LoVo (cell line): ENCODE results near the gene RBBP7.
A peak's percentile ranks its signal among the peaks of the same experiment; 100 is the strongest.

Experiments used
- DNase-seq: peaks from one replicate; pipeline ENCODE4 v3.0.0-alpha.2; 2016; ENCODE audit warnings: low spot score

The RBBP7 gene

DNA sequence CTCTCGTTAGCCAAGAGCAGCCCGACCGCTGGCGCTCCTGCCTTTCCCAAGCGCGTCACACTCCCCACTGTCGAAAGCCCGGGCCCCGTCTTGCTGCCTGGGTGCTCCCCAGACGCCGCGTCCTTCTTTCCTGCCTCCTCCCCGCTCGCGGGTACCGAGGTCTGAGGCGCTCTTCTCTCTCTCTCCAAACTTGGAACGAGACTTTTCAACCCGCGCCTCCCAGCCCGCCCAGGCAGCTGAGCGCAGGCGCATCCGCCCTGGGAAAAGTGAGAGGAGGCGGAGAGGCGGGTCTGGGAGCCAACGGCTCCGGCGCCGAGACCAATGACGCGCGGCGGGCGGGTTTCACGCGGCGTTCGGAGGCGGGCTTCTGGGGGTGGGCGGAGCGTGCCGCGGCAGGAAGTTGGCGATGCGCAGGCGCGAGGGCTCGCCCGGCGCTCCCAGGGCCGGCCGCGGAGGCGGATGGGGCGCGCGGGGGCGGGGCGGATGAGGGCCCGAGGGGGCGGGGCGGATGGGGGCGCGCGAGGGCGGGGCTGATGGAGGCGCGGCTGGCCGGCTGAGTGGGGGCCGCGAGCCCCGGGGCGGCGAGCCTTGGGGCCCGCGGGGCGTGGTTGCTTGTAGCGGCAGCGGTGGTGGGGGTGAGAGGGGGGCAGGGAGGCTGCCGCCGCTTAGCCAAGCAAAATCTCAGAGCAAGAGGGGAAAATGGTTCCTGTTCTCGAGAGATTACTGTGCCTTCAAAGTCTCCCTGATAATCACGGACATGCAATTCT, at the start of gene RBBP7:
TSS of gene RBBP7 (minus strand) at position 268 of the 767 bp plus-strand sequence. CDS start 309 bp downstream, outside the sequence.
- DNase-seq, result peak; percentile 89

DNA sequence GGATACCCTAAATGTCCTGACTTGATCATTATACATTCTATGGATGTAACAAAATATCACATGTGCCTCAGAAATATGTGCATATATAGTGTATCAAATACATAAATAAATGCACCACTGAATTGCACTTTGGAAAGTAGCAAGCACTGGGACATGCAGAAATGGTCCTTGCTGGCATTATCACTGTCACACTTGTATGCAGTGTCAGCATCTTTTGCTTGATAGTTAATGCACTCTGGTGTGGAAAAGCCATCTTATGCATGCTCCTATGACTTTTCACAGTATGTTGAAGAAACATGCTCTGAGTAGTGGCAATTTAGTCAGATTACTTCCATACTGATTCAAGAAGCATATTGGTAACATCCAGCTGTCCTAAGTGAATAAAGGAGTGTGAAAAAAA, 48.8 kb upstream of the RBBP7 start:
- DNase-seq, result no peak

DNA sequence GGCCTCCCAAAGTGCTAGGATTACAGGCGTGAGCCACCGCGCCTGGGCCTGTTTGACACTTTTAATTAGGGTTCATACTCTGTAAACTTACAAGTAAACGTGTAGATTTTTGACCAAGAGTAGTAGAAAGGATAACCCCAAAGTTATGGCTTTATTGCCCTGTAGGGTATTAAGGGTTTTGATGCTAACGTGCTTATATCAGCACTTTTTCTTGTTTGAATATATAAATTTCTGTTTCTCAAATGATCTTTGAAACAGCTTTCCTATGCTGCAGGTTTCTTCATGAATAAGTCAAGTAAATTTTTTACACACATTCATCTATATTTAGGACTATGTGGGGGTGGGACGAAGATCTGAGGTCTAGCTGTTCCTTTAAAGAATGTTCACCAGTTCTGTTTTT, 47.0 kb upstream of the RBBP7 start:
- no peak for DNase-seq

DNA sequence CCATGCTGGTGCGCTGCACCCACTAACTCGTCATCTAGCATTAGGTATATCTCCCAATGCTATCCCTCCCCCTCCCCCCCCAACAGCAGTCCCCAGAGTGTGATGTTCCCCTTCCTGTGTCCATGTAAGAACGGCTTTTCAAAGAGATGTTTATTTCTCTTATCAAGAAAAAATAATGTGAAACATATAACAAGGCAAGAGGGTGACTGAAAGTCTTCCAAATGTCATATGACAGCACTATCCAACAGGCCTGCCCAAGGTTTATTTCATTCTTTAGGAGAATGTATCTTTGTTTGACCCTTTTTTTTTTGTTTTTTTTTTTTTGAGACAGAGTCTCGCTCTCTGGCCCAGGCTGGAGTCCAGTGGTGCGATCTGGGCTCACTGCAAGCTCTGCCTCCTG, 46.4 kb upstream of the RBBP7 start:
- no peak for DNase-seq

DNA sequence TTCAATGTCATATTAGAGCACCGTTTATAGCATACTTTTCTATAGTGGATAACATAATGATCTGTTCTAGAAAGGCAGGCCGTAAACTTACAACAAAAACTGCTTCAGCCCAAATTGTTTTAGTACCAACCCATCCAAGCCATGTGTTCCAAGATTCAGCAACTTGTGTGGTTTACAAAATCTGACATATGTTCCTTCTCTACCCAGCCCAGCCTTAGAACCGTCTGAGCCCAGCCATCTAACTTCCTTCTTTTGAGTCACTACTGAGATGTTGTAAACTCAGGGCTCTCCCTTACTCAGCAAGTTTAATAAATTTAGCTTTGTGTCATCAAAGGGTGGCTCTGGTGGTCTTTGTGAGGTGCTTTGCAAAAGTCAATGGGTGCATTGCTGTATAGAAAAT, 43.9 kb upstream of the RBBP7 start:
- DNase-seq, result no peak

DNA sequence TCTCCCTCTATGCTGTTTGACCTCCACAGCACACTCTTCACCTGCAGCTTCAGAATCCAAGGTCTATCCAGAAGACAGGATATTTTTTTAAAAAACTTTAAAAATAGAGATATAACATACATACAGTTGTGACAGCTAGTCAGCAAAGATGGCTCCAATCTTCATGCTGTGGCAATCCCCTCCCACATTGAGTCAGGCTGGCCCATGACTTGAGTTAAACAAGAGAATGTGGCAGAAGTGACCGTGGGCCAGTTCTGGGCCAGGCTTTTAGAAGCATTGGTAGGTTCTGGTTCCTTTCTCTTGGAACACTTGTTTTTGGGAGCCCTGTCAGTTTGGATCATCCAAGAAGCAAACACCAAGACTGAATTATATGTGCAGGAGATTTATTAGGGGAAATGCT, 40.2 kb upstream of the RBBP7 start:
- no peak for DNase-seq

DNA sequence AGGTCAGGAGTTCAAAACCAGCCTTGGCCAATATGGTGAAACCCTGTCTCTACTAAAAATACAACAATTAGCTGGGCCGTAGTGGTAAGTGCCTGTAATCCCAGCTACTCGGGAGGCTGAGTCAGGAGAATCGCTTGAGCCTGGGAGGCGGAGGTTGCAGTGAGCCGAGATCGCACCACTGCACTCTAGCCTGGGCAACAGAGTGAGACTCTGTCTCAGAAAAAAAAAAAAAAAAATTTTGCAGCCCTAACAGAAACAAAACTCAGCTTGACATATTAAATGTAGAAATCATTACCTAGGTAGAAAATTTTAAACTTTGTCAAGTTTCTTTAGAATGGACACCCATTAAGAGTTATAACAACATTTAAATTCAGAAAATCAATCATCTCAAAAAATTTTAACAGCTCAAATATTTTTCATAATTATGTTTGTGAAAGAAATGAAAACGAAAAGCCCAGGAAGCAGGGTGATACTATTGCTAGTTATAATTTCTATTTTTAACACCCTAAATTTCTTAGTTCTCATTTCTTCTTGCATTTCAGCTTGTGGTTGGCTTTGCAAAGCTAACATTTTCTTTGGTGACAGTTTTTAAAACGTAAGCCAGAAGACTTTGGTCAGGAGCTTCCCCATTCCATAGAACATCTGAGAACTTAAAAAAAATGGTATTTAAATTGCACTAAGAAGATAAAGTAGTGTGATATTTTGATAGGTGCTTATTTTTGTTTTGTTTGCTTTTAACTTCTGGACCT, 33.3 kb upstream of the RBBP7 start:
- DNase-seq, result no peak

DNA sequence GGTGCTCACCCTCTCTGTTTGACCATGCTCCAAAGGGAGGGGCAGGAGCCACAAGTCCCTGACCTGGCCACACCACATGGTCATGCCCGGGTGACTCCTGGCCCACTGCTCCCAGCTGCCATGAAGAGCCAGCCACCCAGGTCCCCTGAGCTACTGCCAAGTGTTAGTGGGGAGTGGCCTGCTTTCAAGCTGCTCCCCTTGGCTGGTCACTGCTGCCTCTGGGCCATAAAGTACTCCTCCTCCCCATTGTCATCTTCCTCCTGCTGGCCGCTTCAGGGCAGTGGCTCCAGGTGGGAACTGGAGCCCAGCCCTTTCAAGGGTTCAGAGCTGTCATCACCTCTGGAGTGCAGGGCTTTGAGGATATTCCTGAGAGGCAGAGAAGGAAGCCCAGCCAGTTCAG, 27.3 kb upstream of the RBBP7 start:
- no peak for DNase-seq

DNA sequence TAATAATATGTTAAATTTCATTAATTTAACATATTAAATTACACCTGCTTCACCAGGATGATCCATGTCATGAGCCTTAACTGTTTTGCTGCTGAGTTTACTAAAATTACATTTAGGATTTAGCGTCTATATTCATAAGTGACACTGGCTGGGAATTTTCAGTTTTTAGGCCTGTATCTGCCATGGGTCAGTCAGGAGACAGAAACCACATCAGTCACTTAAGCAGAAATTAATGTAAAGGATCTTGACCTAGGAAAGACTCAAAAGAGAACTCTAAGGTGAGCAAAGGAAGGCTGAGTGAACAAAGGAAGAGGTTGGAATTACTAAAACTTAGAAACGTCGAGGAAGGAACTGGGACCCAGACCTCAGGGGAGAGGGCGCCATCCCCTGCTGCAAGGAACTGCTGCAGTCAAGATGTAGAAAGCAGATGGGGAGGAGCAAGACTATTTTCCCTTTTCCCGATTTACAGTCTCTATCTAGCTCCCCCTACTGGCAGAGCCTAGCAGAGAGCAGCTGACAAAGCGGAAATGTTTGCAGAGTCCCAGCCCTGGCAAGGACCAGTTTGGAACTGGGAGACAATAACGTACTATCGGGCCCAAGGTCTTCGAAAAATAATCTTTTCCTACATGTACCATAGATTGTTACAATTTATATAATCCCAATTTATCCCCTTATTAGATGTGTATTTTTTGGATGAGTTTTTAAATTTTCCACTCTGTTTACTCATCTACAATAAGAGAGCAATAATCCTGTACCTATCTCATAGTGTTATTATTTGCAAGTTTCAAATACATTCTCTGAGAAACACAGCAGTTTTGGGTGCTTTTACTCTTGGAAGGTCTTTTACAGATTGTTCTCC, 22.6 kb upstream of the RBBP7 start:
- DNase-seq, result peak; percentile 67

DNA sequence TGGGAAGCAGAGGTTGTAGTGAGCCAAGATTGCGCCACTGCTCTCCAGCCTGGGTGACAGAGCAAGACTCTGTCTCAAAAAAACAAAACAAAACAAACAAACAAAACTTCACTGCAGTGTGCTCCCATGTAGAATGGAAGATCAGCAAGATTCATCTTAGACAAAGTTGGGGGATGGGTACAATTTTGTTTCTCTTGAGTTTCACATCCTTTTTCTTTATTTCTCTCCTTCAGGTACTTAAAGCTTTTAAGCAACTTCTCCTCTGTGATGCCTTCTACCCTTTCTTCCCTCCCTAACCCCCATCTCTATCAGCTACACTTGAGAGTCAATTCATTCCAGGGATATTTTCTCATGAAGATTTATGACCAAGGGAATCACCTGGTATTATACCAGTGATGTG, 15.5 kb upstream of the RBBP7 start:
- no peak for DNase-seq

DNA sequence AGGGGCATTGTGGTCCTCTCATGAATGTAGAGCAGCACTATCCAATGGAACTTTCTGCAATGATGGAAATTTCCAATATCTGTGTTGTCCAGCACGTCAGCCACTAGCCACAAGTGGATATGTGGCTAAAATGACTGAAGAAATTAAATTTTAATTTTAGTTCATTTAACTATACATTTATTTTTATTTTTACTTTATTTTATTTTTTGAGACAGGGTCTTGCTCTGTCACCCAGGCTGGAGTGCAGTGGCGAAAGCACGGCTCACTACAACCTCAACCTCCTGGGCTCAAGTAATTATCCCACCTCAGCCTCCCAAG, 13.3 kb upstream of the RBBP7 start:
- DNase-seq, result no peak

DNA sequence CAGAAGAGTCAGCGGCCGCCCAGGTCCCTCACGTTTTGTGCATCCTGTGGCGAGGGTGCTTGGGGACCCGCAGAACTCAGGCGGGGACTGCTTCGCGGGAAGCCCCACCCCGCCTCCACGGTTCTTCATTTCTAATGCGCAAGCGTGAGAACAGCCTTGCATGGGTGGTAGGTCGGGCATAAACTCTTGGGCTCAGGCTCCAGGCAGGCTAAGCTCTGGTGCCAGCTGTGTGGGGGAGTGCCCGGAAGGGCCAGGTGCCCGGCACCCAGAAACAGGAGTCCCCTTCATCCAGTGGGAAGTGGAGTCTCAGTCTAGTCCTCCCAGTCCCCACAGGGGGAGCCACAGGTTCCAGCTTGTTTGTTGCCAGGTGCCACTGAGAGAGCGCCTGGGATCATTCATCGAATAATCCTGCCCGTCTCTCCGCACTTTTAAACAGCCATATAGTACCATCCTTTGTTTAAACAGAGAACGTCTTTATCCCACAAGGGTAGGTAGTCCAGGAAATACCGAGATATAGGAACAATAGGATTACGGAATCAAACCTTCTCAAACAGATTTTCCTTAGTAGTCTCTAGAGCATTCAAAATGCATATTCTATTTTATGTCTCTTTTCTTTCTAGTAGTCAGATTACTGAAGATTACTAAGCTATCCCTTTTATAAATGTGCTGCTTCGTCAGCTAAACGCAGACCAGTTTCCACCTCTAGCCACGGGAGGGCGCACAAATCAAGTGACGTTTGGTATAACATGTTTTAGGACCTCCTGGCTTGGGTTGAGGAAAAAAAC, 12.7 kb upstream of the RBBP7 start:
- peak; percentile 63 for DNase-seq

DNA sequence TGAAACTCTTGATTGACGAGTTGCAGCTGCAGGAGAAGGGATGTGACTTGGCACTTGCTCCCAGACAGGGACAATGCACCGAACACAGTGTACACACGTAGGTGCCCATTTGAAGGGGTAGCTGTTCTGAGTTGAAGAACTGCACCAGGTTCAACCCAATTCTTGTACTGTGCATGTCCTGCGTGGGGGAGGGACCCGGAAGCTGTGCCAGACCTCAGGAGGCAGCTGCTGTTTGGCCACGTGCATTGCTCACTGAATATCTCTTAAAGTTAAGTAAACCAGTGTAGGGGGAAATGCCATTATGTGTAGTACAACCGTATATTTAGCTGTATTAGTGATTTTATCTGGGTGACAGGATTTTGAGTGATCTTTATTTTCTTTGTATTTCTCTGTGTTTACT, 12.0 kb upstream of the RBBP7 start:
- peak; percentile 1 for DNase-seq

DNA sequence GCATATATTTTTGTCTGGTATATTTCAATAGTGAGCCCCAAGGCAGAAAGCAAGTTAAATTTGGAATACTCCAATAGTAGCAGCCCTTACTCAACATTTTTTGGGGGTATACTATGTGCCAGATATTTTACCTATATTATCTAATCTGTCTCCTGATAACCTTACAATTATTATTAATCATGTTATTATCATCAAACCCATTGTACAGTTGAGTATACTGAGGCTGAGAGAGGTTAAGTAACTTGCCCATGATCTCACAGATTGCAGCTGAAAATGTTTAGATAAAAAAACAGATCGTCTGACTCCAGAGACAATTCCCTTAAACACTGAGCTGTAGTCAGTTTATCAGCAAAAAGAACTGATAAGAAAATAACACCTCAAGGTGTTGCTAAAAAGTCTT, 6.5 kb upstream of the RBBP7 start:
- no peak for DNase-seq

DNA sequence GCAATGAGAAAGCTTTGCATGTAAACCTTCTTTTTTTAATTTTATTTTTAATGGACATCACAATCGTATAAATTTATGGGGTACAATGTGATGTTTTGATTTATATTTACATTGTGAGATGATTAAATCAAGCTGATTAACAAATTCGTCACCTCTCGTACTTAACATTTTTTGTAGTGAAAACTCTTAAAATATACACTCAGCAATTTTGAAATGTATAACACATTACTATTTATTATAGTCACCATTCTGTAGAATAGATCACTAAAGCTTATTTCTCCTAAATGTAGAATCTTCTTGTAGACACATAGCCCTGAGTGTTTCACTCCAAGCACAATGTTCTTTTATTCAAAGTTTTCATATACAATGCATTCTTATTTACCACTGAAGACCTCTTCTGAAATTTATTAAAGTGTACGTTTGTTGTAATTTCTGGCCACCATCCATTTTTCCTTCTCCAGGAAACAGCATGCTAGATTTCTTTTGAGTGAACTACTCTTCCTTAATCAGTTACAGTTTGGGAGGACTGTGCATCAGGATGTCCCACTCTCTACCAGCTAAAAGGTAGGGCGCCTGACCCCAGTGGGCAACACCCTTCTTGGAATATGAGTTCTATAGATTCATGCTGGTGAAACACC, 4.4 kb upstream of the RBBP7 start:
- DNase-seq, result no peak

DNA sequence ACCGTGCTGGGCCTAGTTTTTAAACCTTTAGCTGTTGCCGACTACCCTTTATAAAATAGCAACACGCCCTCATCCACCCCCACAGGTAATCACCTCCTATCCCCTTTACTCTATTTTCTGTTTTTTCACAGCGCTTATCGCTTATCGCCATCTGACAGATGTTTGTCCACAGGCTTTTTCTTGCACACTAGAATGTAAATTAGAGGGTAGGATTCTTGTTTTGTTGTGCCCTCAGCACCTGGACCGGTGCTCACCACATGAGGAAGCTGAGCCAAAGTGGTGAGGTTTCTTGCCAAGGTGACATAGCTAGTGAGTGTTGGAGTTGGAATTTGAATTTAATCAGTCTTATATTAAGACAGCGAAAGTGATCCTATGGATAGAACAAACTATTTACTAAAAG, 2.9 kb upstream of the RBBP7 start:
- DNase-seq, result no peak

DNA sequence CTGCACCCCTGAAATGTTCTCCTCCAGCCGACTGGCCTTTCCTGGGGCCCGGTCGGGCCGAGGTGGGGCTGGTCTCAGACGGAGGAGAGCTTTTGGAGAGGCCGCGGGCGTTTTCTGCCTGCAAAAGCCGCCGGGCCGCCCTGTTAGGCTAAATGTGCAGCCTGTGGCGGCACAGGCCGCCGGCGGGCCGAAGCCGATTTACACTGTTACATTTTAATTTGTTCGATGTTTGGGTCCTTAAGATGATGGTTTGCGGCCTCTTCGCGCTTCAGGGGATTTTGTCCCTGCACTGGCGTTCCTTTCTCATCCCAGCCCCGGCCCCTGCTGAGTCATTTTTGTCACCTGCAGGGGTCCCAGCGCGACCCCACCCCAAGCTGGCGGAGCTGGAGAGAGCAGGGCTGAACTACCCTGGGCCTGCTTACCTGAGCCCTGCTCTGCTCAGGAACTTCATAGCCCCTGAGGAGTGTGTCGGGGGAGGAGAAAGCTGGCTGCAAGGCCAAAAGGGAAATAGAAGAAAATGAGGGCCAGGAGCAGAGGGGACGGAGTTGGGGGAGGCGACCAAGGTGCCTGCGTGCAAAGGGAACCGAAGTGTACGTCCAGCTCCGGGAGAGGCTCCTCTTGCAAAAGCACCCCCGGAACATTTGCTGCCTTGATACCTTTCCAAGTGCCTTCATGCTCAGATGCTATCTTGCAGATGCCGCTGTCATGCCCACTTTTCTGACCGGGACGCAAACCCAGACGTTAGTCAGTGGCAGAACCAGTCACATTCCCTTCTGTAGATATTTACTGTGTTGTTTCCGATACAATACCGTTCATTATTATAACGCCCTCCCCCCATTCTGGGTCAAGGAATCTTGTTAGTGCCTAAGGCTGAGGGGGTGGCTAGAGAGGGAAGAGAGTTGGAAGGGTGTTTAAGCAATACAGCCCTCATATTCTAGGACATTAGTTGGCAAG, 977 bp upstream of the RBBP7 start:
- DNase-seq, result no peak

DNA sequence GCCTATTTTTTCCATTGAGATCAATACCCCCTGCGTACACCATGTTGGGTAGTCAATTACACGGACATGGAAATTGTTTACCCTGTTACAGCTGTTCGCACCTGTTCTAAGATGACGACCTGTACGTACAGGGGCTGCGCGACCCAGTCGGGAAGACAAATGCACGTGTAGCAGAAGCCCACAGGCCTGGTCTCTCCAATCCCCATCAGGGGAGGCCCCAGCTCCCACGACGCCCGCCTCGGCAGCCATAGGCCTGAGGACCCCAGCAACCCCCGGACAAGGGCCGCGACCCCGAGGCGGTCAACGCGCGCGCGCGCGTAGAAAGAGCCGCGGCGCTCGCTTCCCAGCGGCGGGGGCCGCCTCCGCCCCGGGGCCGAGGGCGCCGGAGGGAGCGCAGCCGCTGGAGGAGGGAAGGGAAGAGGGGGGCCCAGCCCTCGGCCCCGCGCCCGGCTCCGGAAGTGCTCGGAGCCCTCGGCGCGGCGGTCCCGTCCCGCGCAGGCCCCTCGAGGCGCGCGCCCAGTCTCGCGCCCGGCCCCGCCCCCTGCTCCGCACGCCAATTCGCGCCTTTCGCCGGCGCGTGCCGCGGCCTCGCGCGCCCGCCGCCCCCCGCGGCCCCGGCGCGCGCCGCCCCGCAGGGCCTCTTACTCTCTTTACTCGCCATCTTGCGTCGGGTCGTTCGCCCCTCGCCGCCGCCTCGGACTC, 618 bp downstream of the RBBP7 start:
- DNase-seq, result peak; percentile 24

DNA sequence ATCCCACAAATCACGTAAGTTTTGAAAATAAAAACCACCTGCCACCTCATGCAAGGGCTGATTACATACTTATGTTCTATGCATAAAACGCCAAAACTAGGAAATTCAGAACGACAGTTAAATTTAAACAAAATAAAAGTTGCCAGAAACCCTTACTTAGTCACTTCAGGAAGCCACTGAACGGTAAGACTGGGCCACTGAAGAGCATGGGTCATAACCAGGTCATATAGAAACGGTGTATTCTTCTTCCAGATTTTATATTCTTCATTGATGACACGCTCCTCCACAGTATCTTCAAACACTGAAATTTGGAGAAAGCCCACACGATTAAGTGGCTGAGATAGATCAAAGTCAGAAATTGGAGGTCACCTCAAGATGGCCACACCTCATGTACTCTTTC, 1.2 kb downstream of the RBBP7 start:
- DNase-seq, result no peak

DNA sequence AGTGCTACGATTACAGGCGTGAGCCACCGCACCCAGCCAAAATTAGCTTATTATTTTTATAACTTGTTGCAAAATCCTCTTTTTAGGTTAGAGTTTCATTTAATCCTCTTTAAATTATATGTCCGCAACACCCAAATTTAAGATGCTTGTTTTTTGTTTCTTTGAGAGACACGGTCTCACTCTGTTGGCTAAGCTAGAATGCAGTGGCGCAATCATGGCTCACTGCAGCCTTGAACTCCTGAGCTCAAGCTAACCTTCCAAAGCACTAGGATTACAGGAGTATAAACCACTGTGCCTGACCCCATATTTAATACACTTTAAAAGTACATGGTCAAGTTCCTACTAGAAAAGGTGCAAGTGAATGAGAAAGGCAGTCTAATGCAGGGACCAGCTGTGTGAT, 2.2 kb downstream of the RBBP7 start:
- DNase-seq, result no peak
